Natural killer cell (primary cell): ENCODE results near the gene MDH1B. TPM values are rescaled to one million over a fixed set of nuclear protein-coding genes. Genes with fewer than 3 reads are reported as not detected.

ENCODE experiments used
- ATAC-seq, 3 donors: fragments of 150-1000 bp in 2 of 3; fragments of 200-7000 bp in 1 of 3; cut with Tn5 transposase; 1 replicate in 1 of 3; 2 replicates in 2 of 3; pipeline ENCODE4 v1.10.0; 2021; ENCODE audit warnings: mild to moderate bottlenecking in 2 of 3, moderate library complexity in 2 of 3
- DNase-seq, 2 donors: peaks; one replicate each; pipeline versions ENCODE4 v3.0.0 to v3.0.0-alpha.2; 2013 to 2021; ENCODE audit warnings: mixed read lengths in 1 of 2
- H3K27ac ChIP-seq: one replicate; pipeline ENCODE4 v1.5.1; 2013; ENCODE audit warnings: mild to moderate bottlenecking, low read length
- H3K27me3 ChIP-seq: one replicate; pipeline ENCODE4 v1.6.1; 2013; ENCODE audit warnings: low read length; ENCODE audit not compliant: control insufficient read depth, insufficient read depth
- H3K36me3 ChIP-seq: one replicate; pipeline ENCODE4 v1.6.1; 2013; ENCODE audit warnings: low read length; ENCODE audit not compliant: control insufficient read depth, insufficient read depth
- H3K4me1 ChIP-seq: one replicate; pipeline ENCODE4 v1.6.1; 2013; ENCODE audit warnings: low read length; ENCODE audit not compliant: control insufficient read depth, insufficient read depth
- H3K4me3 ChIP-seq: one replicate; pipeline ENCODE4 v1.5.1; 2013; ENCODE audit warnings: low read length
- H3K9me3 ChIP-seq: one replicate; pipeline ENCODE4 v1.6.1; 2013; ENCODE audit warnings: low read length; ENCODE audit not compliant: control insufficient read depth, insufficient read depth
- H3K27ac Mint-ChIP-seq, 2 donors: one replicate each; pipeline ENCODE4 v1.8.0; 2022; ENCODE audit warnings: mild to moderate bottlenecking in 2 of 2, mixed read lengths in 2 of 2, moderate library complexity in 1 of 2
- H3K27me3 Mint-ChIP-seq, 2 donors: one replicate each; pipeline ENCODE4 v1.8.0; 2022; ENCODE audit warnings: low read depth in 2 of 2, mixed read lengths in 2 of 2
- H3K36me3 Mint-ChIP-seq: one replicate; pipeline ENCODE4 v1.8.0; 2022; ENCODE audit warnings: mixed read lengths
- H3K4me1 Mint-ChIP-seq, 2 donors: one replicate each; pipeline ENCODE4 v1.8.0; 2022; ENCODE audit warnings: mixed read lengths in 2 of 2
- H3K4me3 Mint-ChIP-seq: one replicate; pipeline ENCODE4 v1.8.0; 2022; ENCODE audit warnings: mild to moderate bottlenecking, moderate library complexity, mixed read lengths
- H3K9me3 Mint-ChIP-seq, 2 donors: one replicate each; pipeline ENCODE4 v1.8.0; 2022; ENCODE audit warnings: mixed read lengths in 2 of 2
- CTCF ChIP-seq: fragments of 200-600 bp; IDR thresholded peaks from one replicate; pipeline ENCODE4 v1.8.0; 2022; ENCODE audit warnings: antibody characterized with exemption
- WGBS: methylation state at CpG from one replicate; pipeline ENCODE4 v1.1.7; 2013; ENCODE audit warnings: missing lambda C conversion rate; ENCODE audit not compliant: insufficient coverage; 5-methylcytosine and 5-hydroxymethylcytosine counted together
- intact Hi-C: fragments of 100-400 bp; cut with micrococcal nuclease; formaldehyde crosslinking; loops from one replicate; pipeline ENCODE4 v1.14.2; 2022
- total RNA-seq, 4 donors: library from RNA; stranded (reverse); fragments of 120-200 nt in 1 of 4; gene quantifications; one replicate each; pipeline versions ENCODE4 v1.2.3 to v1.2.4, GENCODE V29; 2013 to 2022

MDH1B gene
- total RNA-seq, 3 donors from 2014 or later (not counting 1 experiment from before 2014, with no cell fraction given), result not detected

- Mint-ChIP-seq H3K36me3 (no peaks in the 10 kb centered on the region), H3K4me3 (no peak overlapping the region), H3K27me3 (peaks cover 0 to 4% of the 10 kb centered on the region in 2 donors), H3K4me1 (peaks cover 7 to 11% of the 10 kb centered on the region in 2 donors), H3K9me3 (no peaks in the 10 kb centered on the region), H3K27ac (no peak overlapping the region)
- H3K36me3 ChIP-seq, result peaks cover 8% of the 10 kb centered on the region
- no peak for DNase-seq
- H3K27ac ChIP-seq, result no peak overlapping the region
- TF ChIP-seq CTCF, result no peak
- H3K4me3 ChIP-seq, result no peak overlapping the region
- H3K27me3 ChIP-seq, result no peaks in the 10 kb centered on the region
- ATAC-seq, result no peak
- H3K9me3 ChIP-seq, result no peaks in the 10 kb centered on the region
- 71% methylated on average over 4 of the region's 5 CpGs for WGBS
- H3K4me1 ChIP-seq, result peaks cover 4% of the 10 kb centered on the region
- intact Hi-C loops, result no loop called here
Observed at GRCh38 chr2:206798000-206798399, 32.9 kb upstream of the MDH1B start.

GRCh38 chr2:206797376-206797775 lies 32.2 kb upstream of the MDH1B start:
- no peak overlapping the region for H3K27ac ChIP-seq
- Mint-ChIP-seq H3K9me3 (no peaks in the 10 kb centered on the region), H3K27ac (no peak overlapping the region), H3K4me3 (no peak overlapping the region), H3K36me3 (peaks cover 3% of the 10 kb centered on the region), H3K4me1 (peaks cover 7 to 11% of the 10 kb centered on the region in 2 donors), H3K27me3 (peaks cover 0 to 1% of the 10 kb centered on the region in 2 donors)
- TF ChIP-seq CTCF, result no peak
- H3K4me1 ChIP-seq, result peaks cover 4% of the 10 kb centered on the region
- no peaks in the 10 kb centered on the region for H3K9me3 ChIP-seq
- intact Hi-C loops, result no loop called here
- no peak for DNase-seq
- H3K27me3 ChIP-seq, result no peaks in the 10 kb centered on the region
- peaks cover 13% of the 10 kb centered on the region for H3K36me3 ChIP-seq
- H3K4me3 ChIP-seq, result no peak overlapping the region
- no peak for ATAC-seq
- WGBS, result 94% methylated on average over 4 of the region's 4 CpGs

- Histone ChIP-seq H3K9me3 (no peaks in the 10 kb centered on the region), H3K27me3 (no peaks in the 10 kb centered on the region), H3K4me1 (no peaks in the 10 kb centered on the region), H3K4me3 (no peak overlapping the region), H3K27ac (no peak overlapping the region), H3K36me3 (peaks cover 59% of the 10 kb centered on the region)
- Mint-ChIP-seq H3K27ac (no peak overlapping the region), H3K4me1 (peaks cover 0 to 4% of the 10 kb centered on the region in 2 donors), H3K36me3 (peaks cover 34% of the 10 kb centered on the region), H3K4me3 (no peak overlapping the region), H3K9me3 (no peaks in the 10 kb centered on the region), H3K27me3 (no peaks in the 10 kb centered on the region)
- DNase-seq, result no peak
- no peak for TF ChIP-seq CTCF
- ATAC-seq, result no peak
- 87% methylated on average over 4 of the region's 5 CpGs for WGBS
- intact Hi-C loops, result no loop called here
Observed at GRCh38 chr2:206792645-206793044, 27.5 kb upstream of the MDH1B start.

GRCh38 chr2:206790311-206790935 lies 25.3 kb upstream of the MDH1B start:
- Mint-ChIP-seq H3K9me3 (no peaks in the 10 kb centered on the region), H3K36me3 (peaks cover 34% of the 10 kb centered on the region), H3K27ac (no peak overlapping the region), H3K4me3 (no peak overlapping the region), H3K27me3 (no peaks in the 10 kb centered on the region), H3K4me1 (peaks cover 0 to 4% of the 10 kb centered on the region in 2 donors)
- no peak overlapping the region for H3K27ac ChIP-seq
- DNase-seq (no peak), ATAC-seq (no peak)
- H3K4me3 ChIP-seq, result no peak overlapping the region
- intact Hi-C loops, result no loop called here
- no peaks in the 10 kb centered on the region for H3K27me3 ChIP-seq
- no peaks in the 10 kb centered on the region for H3K9me3 ChIP-seq
- WGBS, result 100% methylated on average over 3 of the region's 3 CpGs
- TF ChIP-seq CTCF, result no peak
- no peaks in the 10 kb centered on the region for H3K4me1 ChIP-seq
- peaks cover 77% of the 10 kb centered on the region for H3K36me3 ChIP-seq
